Measurements from ENCODE around the gene DMD.

DNA sequence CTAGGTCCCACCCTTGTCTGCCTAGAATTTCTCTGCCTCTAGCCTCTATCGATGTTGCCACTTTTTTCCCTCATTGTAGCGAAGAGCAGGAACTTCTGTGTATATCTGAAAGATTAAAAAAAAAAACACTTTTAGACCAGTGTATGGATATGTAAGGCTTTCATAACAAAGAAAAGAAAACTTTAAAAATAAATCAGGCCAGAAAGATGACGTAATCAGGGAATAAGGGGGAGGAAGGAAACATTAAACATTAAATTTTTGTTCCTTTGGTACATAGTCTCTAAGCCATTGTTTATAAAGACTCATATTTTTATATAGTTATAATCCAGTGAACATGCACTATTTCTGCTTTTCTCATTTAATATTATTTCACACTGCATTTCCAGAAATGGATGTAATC lies 2113.3 kb downstream of the DMD start:
- TF ChIP-seq POLR2AphosphoS5 (IDR thresholded peaks at IDR 0.05; ENCODE audit: low read depth, low read length) (no peak), TAF1 (IDR thresholded peaks at IDR 0.05; ENCODE audit: borderline replicate concordance, insufficient read depth, low read length) (no peak)
- TF ChIP-seq, protein P1, sequence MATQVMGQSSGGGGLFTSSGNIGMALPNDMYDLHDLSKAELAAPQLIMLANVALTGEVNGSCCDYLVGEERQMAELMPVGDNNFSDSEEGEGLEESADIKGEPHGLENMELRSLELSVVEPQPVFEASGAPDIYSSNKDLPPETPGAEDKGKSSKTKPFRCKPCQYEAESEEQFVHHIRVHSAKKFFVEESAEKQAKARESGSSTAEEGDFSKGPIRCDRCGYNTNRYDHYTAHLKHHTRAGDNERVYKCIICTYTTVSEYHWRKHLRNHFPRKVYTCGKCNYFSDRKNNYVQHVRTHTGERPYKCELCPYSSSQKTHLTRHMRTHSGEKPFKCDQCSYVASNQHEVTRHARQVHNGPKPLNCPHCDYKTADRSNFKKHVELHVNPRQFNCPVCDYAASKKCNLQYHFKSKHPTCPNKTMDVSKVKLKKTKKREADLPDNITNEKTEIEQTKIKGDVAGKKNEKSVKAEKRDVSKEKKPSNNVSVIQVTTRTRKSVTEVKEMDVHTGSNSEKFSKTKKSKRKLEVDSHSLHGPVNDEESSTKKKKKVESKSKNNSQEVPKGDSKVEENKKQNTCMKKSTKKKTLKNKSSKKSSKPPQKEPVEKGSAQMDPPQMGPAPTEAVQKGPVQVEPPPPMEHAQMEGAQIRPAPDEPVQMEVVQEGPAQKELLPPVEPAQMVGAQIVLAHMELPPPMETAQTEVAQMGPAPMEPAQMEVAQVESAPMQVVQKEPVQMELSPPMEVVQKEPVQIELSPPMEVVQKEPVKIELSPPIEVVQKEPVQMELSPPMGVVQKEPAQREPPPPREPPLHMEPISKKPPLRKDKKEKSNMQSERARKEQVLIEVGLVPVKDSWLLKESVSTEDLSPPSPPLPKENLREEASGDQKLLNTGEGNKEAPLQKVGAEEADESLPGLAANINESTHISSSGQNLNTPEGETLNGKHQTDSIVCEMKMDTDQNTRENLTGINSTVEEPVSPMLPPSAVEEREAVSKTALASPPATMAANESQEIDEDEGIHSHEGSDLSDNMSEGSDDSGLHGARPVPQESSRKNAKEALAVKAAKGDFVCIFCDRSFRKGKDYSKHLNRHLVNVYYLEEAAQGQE (IDR thresholded peaks at IDR 0.05; ENCODE audit: insufficient read depth in 1 of 2, low read depth in 2 of 2, low read length in 2 of 2) = no peak
